HL-60/S4 treated with retinoic acid at 250 ng/mL for 4 days and 3 days (cell line): Measurements from ENCODE around the gene ZDHHC14.
"Not testable (repeated sequence)": the region's sequence is repeated elsewhere in the genome, so short reads cannot be mapped to it uniquely, and the experiment has no call there.

Experiments used
- in situ Hi-C: fragments of 300-500 bp; cut with MboI; formaldehyde crosslinking; loops from 2 replicates; pipeline ENCODE4 v1.7.0; 2022; ENCODE audit warnings: low sequenced_read_pairs

Gene ZDHHC14

DNA sequence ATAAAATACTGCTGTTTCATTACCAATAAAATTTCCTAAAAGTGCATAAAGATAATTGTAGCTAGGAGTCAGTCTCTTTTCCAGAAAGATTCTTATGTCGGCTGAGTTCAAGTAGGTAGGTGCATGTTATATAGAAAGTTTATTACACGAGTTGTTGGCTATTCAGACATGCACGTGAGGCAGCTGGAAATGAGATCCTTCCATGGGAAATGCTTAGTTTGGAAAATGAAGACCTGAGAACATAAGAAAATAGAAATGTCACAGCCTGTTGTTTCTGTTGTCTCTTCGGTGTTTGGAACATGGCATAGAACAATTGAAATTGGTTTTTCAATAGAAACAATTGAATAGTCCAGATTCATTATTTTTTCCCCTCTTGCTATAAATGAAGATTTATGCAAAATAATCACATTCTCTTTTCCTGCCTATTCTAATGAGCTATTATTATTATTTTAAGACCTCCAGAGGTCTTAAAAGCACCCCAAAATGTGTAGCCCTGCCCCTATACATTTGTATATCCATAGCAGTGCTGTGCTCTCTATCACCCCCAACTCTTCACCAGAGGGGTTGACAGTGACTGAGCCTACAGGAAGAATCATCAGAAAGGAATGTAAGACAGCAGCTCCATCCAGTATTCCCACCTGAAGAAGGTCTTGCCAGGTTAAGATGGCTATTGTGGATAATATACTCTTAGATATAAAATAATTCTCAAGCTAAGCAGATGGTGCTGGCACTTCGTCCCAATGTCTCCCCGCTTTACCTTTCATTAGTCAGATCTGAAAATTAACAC is 82.2 kb downstream of the ZDHHC14 start:
- in situ Hi-C loops: no loop called here

DNA sequence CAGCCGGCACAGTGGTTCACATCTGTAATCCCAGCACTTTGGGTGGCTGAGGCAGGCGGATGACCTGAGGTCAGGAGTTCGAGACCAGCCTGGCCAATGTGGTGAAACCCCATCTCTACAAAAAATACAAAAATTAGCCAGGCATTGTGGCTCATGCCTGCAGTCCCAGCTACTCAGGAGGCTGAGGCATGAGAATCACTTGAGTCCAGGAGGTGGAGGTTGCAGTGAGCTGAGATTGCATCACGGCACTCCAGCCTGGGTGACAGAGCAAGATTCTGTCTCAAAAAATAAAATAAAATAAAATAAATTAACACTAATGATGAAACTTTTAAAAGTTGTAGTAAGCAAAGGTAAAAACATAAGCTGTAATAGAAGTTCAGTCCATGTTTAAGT is 82.7 kb downstream of the ZDHHC14 start:
- in situ Hi-C loops: not testable (repeated sequence)

- in situ Hi-C loops: no loop called here
These were observed 83.9 kb downstream of the ZDHHC14 start for GRCh38 chr6:157464653-157465535.

DNA sequence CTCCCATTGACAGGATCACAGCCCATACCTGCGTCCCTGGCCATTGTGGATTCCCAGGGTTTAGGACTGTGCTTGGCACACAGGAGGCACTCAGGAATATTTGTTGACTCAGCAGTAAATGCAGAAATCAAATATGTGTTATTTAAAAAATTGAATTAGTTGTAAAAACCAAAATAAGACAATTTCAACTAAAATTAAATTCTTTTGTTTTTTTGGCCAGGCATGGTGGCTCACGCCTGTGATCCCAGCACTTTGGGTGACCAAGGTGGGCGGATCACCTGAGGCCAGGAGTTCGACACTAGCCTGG is 85.3 kb downstream of the ZDHHC14 start:
- in situ Hi-C loops: no loop called here

DNA sequence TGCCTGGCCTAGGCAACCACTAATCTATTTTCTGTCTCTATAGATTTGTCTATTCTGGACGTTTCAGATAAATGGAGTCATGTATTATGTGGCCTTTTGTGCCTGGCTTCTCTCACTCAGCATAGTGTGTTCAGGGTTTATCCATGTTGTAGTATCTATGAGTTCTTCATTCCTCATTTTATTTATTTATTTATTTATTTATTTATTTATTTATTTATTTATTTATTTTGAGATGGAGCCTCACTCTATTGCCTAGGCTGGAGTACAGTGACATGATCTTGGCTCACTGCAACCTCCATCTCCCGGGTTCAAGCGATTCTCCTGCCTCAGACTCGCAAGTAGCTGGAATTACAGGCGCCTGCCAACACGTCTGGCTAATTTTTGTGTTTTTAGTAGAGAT is 86.3 kb downstream of the ZDHHC14 start:
- in situ Hi-C loops: not testable (repeated sequence)

- in situ Hi-C loops: no loop called here
These were observed 87.1 kb downstream of the ZDHHC14 start for GRCh38 chr6:157468054-157468453.

DNA sequence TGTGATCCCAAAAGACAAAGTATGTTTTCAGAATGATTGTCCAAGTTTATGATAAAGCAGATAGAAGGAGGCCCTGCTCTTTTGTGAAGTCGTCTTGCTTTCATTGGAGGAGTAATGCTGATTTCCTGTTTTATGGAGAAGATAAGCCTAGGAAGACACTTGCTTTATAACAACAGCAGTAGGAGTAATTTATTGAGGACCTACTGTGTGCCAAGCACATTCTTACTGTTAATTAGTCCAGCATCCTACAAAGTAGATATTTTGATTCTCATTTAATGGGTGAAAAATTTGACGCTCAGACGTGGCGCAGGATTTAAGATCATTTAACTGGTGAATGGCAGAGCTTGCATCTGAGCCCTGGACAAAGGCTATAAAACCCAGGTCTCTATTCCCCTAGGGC is 87.6 kb downstream of the ZDHHC14 start:
- in situ Hi-C loops: no loop called here

DNA sequence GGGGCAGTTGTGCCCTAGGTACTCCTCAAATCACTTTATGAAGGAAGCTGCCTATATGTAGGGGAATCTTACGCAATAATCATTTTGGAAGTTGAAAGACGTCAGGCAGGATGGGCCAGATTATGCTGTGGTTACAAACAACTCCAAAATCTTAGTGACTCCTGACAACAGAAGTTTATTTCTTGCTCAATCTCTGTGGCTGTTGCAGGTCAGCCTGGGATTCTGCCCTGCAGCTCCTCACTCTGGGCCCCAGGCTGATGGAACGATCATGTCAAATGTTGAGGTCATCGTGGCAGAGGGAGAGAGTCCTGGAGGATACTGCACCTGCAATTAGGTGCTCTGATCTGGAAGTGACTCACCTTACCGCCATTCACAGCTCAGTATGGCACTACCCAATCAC is 88.4 kb downstream of the ZDHHC14 start:
- in situ Hi-C loops: no loop called here

- in situ Hi-C loops: no loop called here
These were observed 90.2 kb downstream of the ZDHHC14 start for GRCh38 chr6:157471077-157471686.

DNA sequence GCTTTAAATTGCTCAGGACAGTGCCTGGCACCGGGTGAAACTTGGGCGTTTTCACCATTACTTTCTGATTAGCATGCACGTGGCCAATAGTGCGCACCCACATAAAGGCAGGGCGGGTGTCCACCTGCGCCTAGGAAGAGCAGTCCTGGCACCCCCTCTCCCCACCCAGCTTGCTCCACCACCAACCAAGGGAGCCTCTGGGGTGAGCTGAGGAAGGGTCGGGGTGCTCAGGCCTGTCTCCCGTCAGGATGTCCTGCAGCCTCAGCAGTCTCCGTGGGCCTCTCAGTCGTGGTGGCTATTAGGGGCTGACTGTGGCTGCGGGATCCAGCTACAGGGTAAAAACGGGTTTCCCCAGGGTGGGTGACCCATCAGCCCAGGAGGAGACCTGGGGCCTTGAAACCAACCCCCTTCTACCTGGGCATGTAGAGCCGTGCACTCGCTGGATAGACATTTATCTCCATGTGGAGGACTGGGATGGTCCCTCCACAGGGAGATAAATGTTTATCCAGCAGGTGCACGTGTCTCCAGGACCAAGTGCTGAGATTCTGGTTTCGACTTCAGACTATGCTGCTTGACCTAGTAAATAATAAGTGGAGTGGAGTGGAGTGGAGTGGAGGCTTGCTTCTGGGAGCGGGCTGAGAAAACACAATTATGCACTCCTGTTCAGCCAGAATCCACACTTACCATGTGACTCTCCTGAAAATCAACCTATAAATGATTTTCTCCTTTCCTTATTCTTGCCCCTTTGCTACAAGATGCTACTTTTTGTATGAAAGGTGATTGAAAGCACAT is 91.1 kb downstream of the ZDHHC14 start:
- in situ Hi-C loops: no loop called here

GRCh38 chr6:157476797-157477196 is 95.8 kb downstream of the ZDHHC14 start:
- in situ Hi-C loops: no loop called here

GRCh38 chr6:157478926-157479325 is 97.9 kb downstream of the ZDHHC14 start:
- in situ Hi-C loops: no loop called here

DNA sequence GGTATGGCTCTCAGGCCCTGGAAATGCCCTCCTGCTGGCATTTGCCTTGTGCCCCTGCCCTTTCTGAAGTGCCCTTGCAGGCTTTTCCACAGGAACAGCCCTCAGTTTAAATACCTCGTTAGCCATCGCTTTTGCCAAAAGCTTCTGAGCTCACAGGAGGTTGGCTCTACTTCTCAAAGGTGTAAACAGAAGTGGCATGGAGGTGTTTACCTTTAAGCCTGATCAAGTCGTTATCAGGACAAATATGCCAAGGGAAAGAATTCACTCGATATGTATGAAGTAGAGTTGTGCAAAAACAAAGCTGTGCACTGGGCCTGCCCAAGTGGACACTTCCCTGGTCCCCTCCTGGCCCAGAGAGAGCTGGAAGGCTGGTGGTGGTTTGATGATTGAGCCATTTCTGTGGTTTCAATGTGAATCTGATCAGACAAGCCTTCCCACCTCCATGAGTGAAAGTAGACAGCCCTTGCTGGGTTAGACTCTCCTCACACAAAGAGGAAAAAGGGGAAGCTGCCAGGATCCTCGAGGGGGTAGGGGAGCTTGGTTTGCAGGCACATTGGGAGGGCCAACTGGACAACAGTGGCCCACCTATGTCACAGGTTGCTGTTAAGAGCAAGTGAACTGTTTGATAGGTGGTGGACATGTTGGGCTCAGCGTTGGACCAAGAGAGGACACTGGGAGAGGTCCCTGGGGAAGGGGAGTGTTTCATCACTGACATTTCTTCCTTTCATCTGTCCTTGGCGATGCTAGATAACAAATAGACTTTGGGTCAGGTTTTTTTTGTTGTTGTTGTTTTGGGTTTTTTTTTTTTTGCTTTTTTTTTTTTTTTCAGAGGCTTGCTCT is 98.7 kb downstream of the ZDHHC14 start:
- in situ Hi-C loops: no loop called here

GRCh38 chr6:157481189-157481864 is 100.3 kb downstream of the ZDHHC14 start:
- in situ Hi-C loops: no loop called here

DNA sequence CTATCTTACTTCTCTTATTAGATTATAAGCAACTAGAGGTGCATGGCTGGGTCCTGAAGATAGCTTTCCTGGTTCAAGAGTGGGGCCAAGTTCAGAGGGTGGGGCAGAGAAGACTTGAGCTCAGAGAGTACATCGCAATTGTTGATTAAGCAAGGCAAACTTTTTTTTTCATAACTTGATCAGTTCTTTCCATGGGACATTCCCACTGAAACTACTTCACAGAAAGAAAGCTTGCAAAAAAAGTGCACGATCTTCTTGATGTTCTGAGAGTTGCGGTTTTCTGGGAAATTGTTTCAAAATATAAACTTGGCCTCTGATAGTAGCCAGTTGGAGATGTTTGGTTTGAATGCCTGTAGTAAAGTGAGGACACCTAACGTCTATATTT is 100.9 kb downstream of the ZDHHC14 start:
- in situ Hi-C loops: no loop called here

- in situ Hi-C loops: no loop called here
These were observed 102.8 kb downstream of the ZDHHC14 start for GRCh38 chr6:157483770-157484169.

DNA sequence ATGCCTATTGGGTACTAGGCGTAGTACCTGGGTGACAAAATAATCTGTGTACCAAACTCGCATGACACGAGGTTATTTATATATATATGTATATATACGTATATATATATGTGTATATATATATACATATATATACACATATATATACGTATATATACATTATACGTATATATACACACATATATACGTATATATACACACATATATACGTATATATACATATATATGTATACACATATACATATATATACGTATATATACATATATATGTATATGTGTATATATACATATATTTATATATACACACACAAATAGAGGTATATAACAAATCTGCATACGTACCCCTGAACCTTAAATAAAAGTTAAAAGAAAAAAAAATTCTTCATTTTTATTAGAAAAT is 103.2 kb downstream of the ZDHHC14 start:
- in situ Hi-C loops: no loop called here

- in situ Hi-C loops: no loop called here
These were observed 105.6 kb downstream of the ZDHHC14 start for GRCh38 chr6:157486572-157486971.

DNA sequence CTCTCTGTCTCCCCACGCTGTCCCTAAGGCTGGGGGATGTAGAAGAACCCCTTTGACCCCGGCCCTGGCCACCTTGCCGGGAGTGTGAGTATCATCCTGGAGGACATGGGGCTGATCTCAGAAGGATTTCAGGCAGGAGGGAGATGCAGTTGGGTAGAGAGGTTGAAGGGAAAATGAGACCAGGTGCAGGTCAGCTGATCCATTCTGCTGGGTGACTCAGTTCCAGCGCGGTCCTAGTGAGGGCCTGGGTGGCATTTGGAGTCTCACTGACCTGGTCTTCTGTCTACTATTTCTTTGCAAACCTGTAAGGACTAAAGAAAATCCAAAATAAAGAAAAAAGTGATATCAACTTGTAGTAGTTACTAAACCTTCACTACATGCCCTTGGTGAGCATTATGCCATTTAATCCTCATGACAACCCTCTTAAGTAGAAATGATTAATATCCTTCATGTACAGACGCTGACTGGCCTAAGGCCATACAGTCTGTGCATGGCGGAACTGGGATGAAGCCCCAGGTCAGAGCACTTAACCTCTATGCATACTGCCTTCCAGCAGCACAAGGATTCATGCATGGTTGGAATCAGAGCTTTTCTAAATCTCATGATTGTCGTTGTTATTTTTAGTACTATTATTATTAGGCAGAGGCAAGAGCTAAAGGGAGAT is 106.3 kb downstream of the ZDHHC14 start:
- in situ Hi-C loops: no loop called here
